ENCODE data around the gene SLC4A7. TPM values are rescaled to one million over a fixed set of nuclear protein-coding genes. Genes with fewer than 3 reads are reported as not detected.

Gene SLC4A7
- total and polyA plus RNA-seq, 10 of the 15 experiments (the other 5 are each of a cell fraction or from before 2014, with no cell fraction given) = 4.4 to 41.4 (median 18.3) TPM

- FAIRE-seq (no peak), ATAC-seq (no peak; the same call in 1 of the 3 replicates), DNase-seq (ENCODE audit: low read depth, low spot score) (no peak)
- Histone ChIP-seq H3K27ac (ENCODE audit: control insufficient read depth, insufficient read depth) (no peak overlapping the region), H3K9me3 (replicated peaks; ENCODE audit: control insufficient read depth, insufficient read depth, low read length) (no peaks in the 10 kb centered on the region; the same call in 2 of the 3 replicates), H3K4me1 (ENCODE audit: control insufficient read depth, insufficient read depth, low read length) (no peaks in the 10 kb centered on the region; the same call in 1 of the 2 replicates), H3K79me2 (ENCODE audit: control insufficient read depth, insufficient read depth, low read length) (no peaks in the 10 kb centered on the region), H2AFZ (ENCODE audit: control insufficient read depth, low read depth, low read length) (no peak overlapping the region), H3K9ac (ENCODE audit: control insufficient read depth, insufficient read depth, low read length) (no peak overlapping the region), H4K20me1 (ENCODE audit: control insufficient read depth, insufficient read depth) (no peaks in the 10 kb centered on the region), H3K27me3 (replicated peaks in 1 of 2; ENCODE audit: control insufficient read depth in 2 of 2, insufficient read depth in 2 of 2, low read length in 1 of 2) (no peaks in the 10 kb centered on the region), H3K4me2 (ENCODE audit: control insufficient read depth, insufficient read depth) (no peak overlapping the region), H3K4me3 (no peak overlapping the region), H3K36me3 (ENCODE audit: control insufficient read depth in 2 of 2, insufficient read depth in 2 of 2, low read length in 1 of 2) (no peaks in the 10 kb centered on the region)
- in situ Hi-C loops (cut with MboI) = no loop called here
- TF ChIP-seq SKIL (IDR thresholded peaks at IDR 0.05; ENCODE audit: low read depth, poor library complexity, severe bottlenecking) (no peak), ZNF24 (IDR thresholded peaks at IDR 0.05) (no peak), BHLHE40 (IDR thresholded peaks at IDR 0.05; ENCODE audit: borderline replicate concordance in 1 of 2, low read depth in 2 of 2, low read length in 1 of 2) (no peak), CBX3 (IDR thresholded peaks at IDR 0.05; ENCODE audit: borderline replicate concordance, low read depth) (no peak), RUNX3 (IDR thresholded peaks at IDR 0.05; ENCODE audit: low read length) (no peak)
- CTCF ChIA-PET = no interaction called here
- 35% methylated on average over 2 of the region's 2 CpGs for WGBS (ENCODE audit: insufficient coverage, insufficient replicate concordance, low lambda C conversion rate, missing lambda C conversion rate)
- RAD21 ChIA-PET (ENCODE audit: unreplicated experiment) = no interaction called here
- SMC1A ChIA-PET (ENCODE audit: uncharacterized antibody, unreplicated experiment) = interaction anchor here (0.8 to 1.1 kb wide), 2 partner anchors 9 to 14 kb away, joined by 3 to 4 read pairs; no protein-coding TSS in a partner anchor
- BruUV-seq (replicated peaks) = no TSS peak
- intact Hi-C loops (cut with micrococcal nuclease; ENCODE audit: unreplicated experiment) = no loop called here
- POLR2A ChIA-PET = interaction anchor here (0.6 kb wide), 1 partner anchor 18 kb away, joined by 4 read pairs; no protein-coding TSS in a partner anchor
These were observed 23.5 kb upstream of the SLC4A7 start for GRCh38 chr3:27507515-27508266.

All from GM12878 (cell line).